Right atrium auricular region (tissue), 2 donors: ENCODE results near the gene RPS6KA4. TPM values are rescaled to one million over a fixed set of nuclear protein-coding genes. Genes with fewer than 3 reads are reported as not detected.
A peak's percentile ranks its signal among the peaks of the same experiment; 100 is the strongest.

Source experiments
- DNase-seq: peaks from one replicate; pipeline ENCODE4 v3.0.0-alpha.2; 2019; ENCODE audit warnings: low spot score
- H3K27ac ChIP-seq, 2 donors: fragments of 200-600 bp; sonication (generic); 1 replicate in 1 of 2; 2 replicates in 1 of 2; pipeline ENCODE4 v1.5.1; 2016 to 2019
- H3K27me3 ChIP-seq, 2 donors: fragments of 200-600 bp; sonication (generic); one replicate each; pipeline versions ENCODE4 v1.5.1 to v1.6.0; 2017 to 2019
- H3K36me3 ChIP-seq: fragments of 200-600 bp; sonication (generic); one replicate; pipeline ENCODE4 v1.5.1; 2016
- H3K4me1 ChIP-seq, 2 donors: fragments of 200-600 bp; sonication (generic); one replicate each; pipeline versions ENCODE4 v1.5.1 to v1.6.0; 2017 to 2019
- H3K4me3 ChIP-seq, 2 donors: fragments of 200-600 bp; sonication (generic); 1 replicate in 1 of 2; 2 replicates in 1 of 2; pipeline ENCODE4 v1.5.1; 2017 to 2019; ENCODE audit warnings: mild to moderate bottlenecking in 1 of 2, moderate library complexity in 1 of 2
- H3K9me3 ChIP-seq, 2 donors: fragments of 200-600 bp; sonication (generic); one replicate each; pipeline ENCODE4 v1.5.1; 2019
- CTCF ChIP-seq, 2 donors: fragments of 200-600 bp; sonication (generic); IDR thresholded peaks; one replicate each; pipeline ENCODE4 v1.5.1; 2019; ENCODE audit warnings: antibody characterized with exemption in 2 of 2
- total RNA-seq, 2 donors: library from RNA; depleted of rRNA; stranded (reverse); fragments of >200 nt; gene quantifications; one replicate each; pipeline ENCODE4 v1.1.0, GENCODE V29; 2016

RPS6KA4 gene
- total RNA-seq, 2 donors from 2014 or later, result 11.4 to 22.2 TPM

- no peak overlapping the region for H3K27ac ChIP-seq
- no peak for DNase-seq
- no peak for TF ChIP-seq CTCF (IDR thresholded peaks at IDR 0.05)
- no peaks in the 10 kb centered on the region for H3K36me3 ChIP-seq
- H3K4me3 ChIP-seq, result no peak overlapping the region
- H3K4me1 ChIP-seq, result peaks cover 0 to 7% of the 10 kb centered on the region in 2 donors
- H3K27me3 ChIP-seq, result no peaks in the 10 kb centered on the region
- H3K9me3 ChIP-seq, result no peaks in the 10 kb centered on the region
These were observed 30.9 kb downstream of the RPS6KA4 start for GRCh38 chr11:64389851-64390250.

GRCh38 chr11:64390558-64390957 lies 31.6 kb downstream of the RPS6KA4 start:
- Histone ChIP-seq H3K27me3 (no peaks in the 10 kb centered on the region), H3K36me3 (no peaks in the 10 kb centered on the region), H3K9me3 (no peaks in the 10 kb centered on the region), H3K27ac (no peak overlapping the region), H3K4me1 (peaks cover 0 to under 1% of the 10 kb centered on the region in 2 donors), H3K4me3 (no peak overlapping the region)
- TF ChIP-seq CTCF (IDR thresholded peaks at IDR 0.05), result no peak
- no peak for DNase-seq

GRCh38 chr11:64391839-64392238 lies 32.9 kb downstream of the RPS6KA4 start:
- Histone ChIP-seq H3K36me3 (no peaks in the 10 kb centered on the region), H3K9me3 (no peaks in the 10 kb centered on the region), H3K4me1 (peaks cover 0 to 8% of the 10 kb centered on the region in 2 donors), H3K4me3 (no peak overlapping the region), H3K27me3 (no peaks in the 10 kb centered on the region), H3K27ac (no peak overlapping the region)
- TF ChIP-seq CTCF (IDR thresholded peaks at IDR 0.05), result no peak
- no peak for DNase-seq

- TF ChIP-seq CTCF (IDR thresholded peaks at IDR 0.05), result no peak
- Histone ChIP-seq H3K36me3 (no peaks in the 10 kb centered on the region), H3K4me3 (no peak overlapping the region), H3K9me3 (no peaks in the 10 kb centered on the region), H3K27ac (no peak overlapping the region), H3K27me3 (no peaks in the 10 kb centered on the region), H3K4me1 (peaks cover 0 to 8% of the 10 kb centered on the region in 2 donors)
- DNase-seq, result no peak
These were observed 36.6 kb downstream of the RPS6KA4 start for GRCh38 chr11:64395545-64396078.

- Histone ChIP-seq H3K4me1 (peaks cover 0 to 8% of the 10 kb centered on the region in 2 donors), H3K9me3 (no peaks in the 10 kb centered on the region), H3K4me3 (no peak overlapping the region), H3K27ac (no peak overlapping the region), H3K36me3 (no peaks in the 10 kb centered on the region), H3K27me3 (no peaks in the 10 kb centered on the region)
- no peak for DNase-seq
- TF ChIP-seq CTCF (IDR thresholded peaks at IDR 0.05), result no peak
These were observed 37.2 kb downstream of the RPS6KA4 start for GRCh38 chr11:64396079-64396591.

GRCh38 chr11:64400102-64400501 lies 41.1 kb downstream of the RPS6KA4 start:
- no peaks in the 10 kb centered on the region for H3K36me3 ChIP-seq
- H3K27ac ChIP-seq, result no peak overlapping the region
- DNase-seq, result peak; percentile 68
- H3K27me3 ChIP-seq, result no peaks in the 10 kb centered on the region
- no peak for TF ChIP-seq CTCF (IDR thresholded peaks at IDR 0.05)
- no peak overlapping the region for H3K4me3 ChIP-seq
- no peaks in the 10 kb centered on the region for H3K9me3 ChIP-seq
- peaks cover 0 to 8% of the 10 kb centered on the region in 2 donors for H3K4me1 ChIP-seq
